ENCODE results near the gene CACNB4.
"Not testable (repeated sequence)": the region's sequence is repeated elsewhere in the genome, so short reads cannot be mapped to it uniquely, and the experiment has no call there.

Gene CACNB4

DNA sequence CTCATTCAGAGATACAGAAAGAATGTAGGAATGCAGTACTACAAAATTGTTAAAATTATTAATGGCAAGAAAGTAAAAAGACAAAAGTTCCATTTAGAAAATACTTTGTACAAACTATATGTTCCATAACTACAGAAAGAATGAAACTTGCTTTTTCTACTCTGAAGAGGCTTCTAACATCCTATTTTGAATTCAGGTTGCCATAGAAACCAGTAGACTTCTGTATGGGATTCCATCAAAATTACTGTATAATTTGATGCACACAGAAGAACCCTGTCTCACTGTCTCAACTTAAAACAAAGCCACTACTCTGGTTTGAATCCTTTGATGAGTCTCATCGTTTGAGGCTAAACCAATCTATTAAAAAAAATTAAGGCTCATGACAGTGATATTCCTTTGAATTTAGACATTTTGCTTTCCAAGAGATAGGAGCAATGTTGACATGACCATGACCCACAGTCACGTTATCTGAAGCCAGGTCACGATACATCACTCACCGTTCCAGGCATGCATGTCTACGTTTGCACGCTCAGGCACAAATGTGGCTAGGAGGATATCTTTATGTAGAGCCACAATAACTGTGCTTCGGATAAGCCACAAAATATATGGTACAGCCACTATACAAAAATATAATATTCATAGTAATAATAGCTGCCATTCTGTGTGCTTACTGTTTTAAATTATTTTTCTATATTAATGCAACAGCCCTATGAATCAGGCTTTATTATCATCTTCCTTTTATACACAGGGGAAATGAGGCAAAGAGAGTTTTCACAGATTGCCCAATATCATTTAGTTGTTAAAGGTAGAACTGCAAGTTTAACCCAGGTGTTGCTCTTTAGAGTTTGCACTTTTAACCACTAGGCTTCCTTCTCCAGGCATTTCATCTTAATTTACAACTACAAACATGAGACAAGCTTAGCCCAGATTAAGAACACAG lies 82.4 kb downstream of the CACNB4 start:
- no peak for FAIRE-seq

DNA sequence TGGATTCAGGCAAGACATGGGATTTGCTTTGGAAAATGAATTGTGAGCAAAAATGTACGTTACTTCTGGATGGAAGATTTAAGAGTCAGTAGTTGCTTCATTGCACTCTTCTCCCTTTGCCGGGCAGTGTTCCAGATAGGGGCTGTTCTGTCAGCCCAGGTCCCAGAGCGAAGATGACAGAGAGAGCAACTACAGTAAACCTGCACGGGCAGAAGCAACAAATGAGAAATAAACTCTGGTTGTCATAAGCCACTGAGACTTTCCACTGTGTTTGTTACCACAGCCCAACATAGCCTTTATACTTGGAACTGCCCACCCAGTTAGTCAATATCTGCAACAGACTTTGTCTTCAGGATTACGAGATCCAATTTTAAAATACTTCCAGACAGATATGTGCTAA lies 83.3 kb downstream of the CACNB4 start:
- FAIRE-seq = no peak

DNA sequence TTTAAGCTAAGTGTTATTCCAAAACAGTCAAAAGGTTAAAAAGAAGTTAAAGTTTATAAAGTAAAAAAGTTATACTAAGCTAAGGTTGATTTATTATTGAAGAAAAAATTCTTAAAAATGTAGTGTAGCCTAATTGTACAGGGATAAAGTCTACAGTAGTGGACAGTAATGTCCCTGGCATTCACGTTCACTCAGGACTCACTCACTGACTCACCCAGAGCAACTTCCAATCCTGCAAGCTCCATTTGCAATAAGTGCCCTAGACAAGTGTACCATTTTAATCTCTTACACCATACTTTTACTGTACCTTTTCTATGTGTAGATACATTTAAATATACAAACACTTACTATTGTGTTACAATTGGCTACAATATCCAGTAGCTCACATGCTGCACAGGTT lies 86.1 kb downstream of the CACNB4 start:
- no peak for FAIRE-seq

DNA sequence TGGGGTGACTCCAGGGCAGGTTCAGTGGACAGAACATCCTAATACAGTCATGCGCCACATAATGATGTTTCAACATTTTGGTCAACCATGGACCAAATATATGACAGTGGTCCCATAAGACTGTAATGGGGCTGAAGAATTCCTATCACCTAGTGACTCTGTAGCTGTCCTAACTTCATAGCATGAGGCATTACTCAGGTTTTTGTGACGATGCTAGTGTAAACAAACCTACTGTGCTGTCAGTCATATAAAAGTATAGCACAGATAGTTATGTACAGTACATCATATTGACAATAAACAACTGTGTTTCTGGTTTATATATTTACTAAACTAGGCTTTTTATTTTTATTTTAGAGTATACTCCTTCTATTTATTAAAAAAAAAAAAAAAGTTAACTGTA lies 87.1 kb downstream of the CACNB4 start:
- FAIRE-seq = no peak

DNA sequence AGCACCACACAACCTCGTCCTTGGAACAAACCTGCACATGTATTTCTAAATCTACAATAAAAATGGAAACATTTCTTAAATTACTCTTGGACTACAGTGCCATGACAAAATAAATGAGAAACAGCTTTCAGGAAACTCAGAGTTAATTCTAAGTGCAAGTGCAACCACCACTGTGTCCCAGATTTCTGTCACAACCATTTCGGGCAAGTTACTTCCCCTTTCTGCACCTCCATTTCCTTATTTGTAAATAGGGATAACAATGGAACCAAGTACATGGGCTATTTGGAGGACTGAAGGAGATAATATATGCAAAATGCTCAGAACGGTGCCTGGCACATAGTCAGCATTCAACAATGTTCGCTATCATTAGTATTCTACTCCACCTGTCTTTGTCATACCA lies 93.2 kb downstream of the CACNB4 start:
- FAIRE-seq = no peak

DNA sequence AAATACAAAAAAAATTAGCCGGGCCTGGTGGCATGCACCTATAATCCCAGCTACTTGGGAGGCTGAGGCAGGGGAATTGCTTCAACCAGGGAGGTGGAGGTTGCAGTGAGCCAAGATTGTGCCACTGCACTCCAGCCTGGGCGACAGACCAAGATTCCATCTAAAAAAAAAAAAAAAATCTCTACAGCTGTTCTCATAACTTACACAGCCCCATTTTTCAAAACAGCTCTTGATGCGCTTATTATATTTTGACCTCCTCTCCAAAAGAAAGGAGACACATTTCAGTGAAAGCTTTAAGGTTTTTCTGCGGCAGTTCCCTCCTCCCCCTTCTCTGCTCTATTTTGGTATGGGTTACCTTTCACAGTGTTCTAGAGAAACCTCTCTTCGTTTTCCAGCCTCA lies 95.6 kb downstream of the CACNB4 start:
- FAIRE-seq = not testable (repeated sequence)

DNA sequence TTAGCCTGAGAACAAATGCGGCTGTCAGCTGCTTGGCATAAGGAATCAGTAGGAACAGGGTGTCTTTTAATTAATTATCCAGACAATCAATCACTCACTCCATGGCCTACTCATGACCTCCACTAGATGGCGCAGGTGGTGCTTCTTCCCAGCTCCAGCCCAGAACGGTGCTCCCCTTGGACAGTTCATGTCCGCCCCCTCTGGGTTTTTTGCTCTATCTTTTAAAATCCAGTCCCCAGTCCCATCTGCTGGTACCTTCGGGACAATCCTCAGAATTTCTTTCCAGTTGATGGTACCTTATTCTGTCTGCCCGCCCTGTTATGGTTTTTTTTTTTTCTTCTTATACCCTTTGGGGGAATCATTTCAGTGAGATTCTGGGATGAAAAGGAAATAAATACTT lies 99.8 kb downstream of the CACNB4 start:
- FAIRE-seq = no peak

DNA sequence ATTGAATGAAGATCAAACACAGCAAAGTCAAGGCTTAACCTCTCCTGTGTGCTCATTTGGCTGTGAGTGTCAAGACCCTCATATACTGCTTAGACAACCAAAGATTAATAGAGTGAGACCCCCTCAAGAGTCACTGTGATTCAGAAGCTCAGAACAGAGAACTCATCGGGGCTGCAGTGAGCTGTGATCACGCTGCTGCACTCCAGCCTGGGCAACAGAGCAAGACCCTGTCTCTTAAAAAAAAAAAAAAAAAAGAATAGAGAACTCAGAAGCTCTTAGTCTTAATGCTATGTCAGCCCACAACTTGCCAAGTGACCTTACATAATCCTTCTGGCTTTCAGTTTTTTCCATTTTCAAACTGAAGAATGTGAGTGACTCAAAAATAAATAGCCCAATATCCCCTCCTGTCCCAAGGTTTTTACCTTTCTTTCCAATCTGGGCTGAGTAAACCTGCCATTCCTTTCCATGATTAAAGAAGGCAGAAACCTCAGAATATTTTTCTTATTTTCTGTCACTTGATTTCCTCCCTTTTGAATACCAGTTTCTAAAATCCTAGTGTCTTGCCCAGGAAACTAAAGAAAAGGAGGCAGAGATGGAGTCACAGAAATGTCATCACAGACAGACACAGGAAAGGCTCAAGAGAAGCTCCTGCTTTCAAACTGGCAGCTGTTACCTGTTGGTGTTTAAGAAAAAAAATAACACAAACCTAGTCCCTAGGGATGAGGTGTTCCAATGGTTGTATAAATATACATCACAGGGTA lies 102.4 kb downstream of the CACNB4 start:
- FAIRE-seq = no peak

DNA sequence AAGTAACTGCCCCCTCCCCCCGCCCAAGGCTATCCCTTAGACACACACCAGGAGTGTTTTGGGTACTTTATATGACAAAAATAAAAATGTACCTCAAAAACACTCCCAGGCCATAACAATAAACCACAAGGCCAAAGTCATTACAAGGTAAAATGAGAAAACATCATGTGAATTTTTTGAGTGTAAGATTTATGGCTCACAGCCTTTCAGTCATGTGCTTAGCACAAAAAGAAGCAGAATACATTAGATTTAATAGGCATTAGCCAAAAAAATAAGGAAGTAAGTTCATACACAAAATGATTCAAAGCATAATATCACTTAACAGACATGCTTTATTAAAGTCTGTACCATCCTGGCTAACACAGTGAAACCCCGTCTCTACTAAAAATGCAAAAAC lies 103.7 kb downstream of the CACNB4 start:
- FAIRE-seq = no peak

DNA sequence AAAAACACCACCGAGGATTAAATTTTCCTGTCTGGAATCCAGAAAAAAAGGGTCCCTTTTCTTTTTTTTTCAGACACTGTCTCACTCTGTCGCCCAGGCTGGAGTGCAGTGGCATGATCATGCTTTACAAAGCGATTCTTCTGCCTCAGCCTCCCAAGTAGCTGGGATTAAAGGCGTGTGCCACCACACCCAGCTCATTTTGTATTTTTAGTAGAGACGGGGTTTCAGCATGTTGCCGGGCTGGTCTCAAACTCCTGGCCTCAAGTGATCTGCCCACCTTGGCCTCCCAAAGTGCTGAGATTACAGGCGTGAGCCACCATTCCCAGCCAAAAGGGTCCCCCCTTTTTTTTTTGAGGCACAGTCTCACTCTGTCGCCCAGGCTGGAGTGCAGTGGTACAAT lies 104.7 kb downstream of the CACNB4 start:
- not testable (repeated sequence) for FAIRE-seq

DNA sequence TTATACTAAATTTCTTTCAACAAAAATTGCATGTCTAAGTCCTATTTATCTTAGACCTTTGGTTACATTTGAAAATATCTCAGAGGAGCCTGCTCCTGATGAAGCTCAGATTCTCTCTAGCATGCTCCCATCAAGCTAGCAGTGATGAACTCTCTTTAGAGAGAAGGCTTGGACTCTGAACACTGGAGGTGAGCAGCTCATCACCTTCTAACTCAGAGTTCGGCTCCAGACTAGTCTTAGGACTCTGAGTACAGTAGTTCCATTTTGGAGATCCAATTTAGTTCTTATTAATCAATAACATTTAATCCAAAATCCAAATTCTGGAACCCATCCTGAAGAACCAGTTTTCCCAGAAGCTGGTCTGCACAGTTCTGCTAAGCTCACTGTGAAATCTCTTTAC lies 107.8 kb downstream of the CACNB4 start:
- no peak for FAIRE-seq

DNA sequence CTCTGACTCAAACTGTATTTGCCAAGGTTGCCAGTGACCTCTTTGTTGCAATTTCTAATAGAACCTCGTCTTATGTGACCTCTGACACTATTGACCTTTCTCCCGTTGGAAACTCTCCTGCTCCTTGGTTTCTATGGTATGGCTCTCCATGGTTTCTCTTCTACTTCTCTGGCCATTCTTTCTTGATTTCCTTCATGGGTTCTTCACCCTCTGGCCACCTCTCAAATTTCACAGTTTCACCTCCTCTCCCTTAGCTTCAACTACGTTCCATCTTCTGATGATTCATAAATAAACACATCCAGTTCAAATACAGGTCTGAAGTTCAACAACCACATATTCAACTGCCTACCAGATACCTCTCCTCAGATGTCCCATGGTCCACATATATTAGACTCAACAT lies 109.5 kb downstream of the CACNB4 start:
- no peak for FAIRE-seq

DNA sequence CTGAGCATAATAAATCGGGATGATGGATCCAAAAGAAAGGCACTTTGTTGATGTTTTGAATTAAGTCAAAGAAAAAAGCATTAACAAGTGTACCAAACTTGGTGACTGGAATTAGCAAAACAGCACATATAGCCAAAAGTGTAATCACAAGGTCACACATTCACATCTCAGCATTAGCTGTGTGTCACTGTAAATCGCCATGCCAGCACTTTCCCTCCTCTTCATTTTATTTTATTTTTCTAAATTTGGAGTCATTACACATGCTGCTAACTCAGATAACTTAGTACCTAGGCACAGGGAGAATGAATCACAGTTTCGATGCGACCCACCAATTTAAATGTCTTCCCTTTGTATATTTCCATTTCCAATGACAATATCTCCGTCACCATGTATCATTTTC lies 111.4 kb downstream of the CACNB4 start:
- FAIRE-seq = no peak

DNA sequence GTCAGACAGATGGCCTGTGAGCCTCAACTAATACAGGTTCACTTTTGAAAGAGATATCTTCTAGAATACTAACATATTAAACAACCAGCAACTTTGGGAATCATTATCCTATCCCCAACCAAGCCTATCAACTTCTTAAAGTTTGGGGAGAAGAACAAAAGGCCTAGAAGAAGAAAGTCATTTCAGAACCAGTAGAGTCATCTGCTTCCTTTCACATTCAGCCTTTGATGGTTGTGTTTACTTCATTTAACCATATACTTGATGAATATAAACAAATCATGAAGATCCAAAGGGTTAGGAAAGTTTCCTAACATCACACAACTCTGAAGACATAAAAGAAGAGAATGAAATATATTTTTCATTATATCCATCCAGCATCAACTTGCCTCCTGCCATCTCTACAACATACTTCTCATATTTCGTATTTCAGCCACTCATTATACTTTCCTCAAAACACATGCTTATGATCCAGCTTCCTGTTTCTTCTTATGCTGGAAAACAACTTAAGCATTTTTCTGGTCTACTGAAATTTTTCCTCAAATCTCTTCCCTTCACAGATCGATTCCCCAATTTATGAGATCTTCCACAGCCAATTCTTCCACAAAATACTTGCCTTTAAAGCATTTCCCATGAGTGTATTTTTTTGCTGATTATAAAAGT lies 114.3 kb downstream of the CACNB4 start:
- FAIRE-seq = no peak

DNA sequence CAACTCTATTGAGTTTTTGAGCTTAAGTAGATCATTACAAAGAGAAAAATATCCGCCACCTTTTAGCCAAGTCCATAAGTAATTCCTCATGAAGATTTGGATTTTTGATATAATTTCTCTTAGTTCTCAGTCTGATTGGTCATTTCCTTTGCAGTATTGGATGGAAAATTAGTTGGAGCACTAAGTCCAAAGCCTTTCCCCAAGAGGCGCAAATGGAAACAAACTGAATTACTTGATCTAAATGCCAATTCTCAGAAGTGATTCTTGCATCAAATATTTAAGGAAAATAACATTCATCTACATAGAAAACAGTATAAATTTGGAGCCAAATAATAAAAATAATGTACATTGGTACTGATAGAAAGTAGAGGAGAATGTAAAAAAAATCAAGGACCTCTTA lies 115.6 kb downstream of the CACNB4 start:
- no peak for FAIRE-seq

DNA sequence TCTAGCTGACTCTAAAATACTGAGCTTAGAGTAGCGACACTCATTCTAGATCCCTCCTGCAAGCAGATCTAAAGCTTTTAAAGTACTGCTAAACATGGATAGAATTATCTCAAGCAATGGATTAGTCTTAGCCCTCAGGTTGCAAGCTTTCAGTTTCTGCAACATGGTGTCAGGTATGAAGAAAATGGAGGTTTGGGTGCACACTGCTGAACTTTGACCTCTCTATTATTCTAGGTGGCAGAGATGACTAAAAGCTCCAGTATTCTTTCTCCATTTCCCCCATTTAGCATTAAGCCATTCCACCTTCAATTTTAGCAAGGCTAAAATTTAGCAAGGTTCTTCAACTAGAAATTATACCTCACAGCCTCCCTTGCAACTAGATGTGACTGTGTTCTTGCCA lies 117.0 kb downstream of the CACNB4 start:
- FAIRE-seq = no peak

DNA sequence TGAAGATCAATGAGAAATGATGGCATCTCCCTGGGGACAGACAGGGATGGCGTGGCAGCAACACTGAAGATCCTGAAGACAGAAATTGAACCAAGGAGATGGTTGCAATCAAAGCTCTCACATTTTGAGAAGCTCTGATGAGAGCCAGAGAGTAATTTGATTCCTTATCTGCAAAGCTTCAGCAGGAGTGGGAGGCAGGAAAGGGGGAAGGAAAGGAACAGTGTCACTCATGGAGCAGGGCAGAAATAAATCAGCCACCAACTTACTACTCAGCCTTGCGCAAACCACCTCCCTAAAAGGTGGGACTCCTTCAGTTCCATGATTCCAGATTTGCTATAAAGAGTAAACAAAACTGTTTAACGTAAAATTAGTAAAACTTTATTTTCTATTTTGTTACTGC lies 119.2 kb downstream of the CACNB4 start:
- FAIRE-seq = no peak

DNA sequence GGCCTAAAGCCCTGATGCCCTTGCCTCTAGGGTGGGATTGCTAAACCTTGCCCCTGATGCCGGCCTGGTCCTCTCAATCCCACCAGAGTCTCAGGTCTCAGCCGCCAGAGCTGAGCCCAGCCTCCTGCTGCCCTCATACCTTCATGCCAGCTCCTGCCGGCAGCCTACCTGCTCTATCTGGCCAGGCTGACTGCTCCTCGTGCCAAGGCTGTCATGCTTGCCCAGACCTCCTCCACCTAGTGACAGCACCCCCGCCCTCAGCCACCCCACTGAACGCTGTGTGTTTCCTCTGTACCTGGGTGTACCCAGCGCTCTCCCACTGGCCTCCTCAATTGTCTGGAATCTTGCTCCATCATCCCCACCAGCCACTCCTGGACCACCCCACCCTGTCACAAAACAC lies 120.1 kb downstream of the CACNB4 start:
- no peak for FAIRE-seq

DNA sequence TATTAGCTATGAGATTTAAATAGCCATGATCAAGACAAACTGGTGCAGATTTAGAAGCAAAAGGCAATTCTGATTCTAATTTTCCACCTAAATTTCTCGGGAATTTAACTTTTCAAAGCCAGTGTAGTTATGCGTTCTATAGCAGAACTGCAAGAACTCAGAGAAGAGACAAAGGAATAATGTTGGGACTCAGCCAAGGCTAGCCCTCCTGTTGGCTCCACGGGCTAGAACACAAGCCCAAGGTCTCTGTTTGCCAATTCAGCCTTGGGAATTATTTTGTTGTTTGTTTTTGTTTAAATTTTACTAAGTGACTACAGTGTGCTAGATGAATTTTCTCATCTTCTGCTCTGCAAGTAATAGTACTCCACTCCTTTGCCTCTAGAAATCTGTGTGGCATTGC lies 121.2 kb downstream of the CACNB4 start:
- no peak for FAIRE-seq

DNA sequence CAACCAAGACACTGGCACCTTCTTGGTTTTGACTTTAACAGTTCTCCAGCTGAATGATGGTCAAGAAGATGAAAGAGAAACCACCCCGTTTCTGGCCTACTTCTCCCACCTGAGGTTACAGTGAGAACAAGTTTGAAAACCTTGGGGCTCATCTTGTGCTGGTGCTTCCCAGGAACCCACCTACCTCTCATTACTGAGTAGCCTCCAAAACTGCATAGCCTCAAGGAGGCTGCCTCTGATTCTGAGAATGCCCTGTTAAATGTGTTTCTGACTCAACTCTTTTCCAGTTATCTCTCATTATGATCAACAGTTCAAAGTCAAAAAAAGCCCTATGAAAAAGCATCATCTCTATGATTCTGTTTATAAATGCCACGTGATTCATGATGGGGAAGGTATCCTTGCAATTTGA lies 121.9 kb downstream of the CACNB4 start:
- no peak for FAIRE-seq

DNA sequence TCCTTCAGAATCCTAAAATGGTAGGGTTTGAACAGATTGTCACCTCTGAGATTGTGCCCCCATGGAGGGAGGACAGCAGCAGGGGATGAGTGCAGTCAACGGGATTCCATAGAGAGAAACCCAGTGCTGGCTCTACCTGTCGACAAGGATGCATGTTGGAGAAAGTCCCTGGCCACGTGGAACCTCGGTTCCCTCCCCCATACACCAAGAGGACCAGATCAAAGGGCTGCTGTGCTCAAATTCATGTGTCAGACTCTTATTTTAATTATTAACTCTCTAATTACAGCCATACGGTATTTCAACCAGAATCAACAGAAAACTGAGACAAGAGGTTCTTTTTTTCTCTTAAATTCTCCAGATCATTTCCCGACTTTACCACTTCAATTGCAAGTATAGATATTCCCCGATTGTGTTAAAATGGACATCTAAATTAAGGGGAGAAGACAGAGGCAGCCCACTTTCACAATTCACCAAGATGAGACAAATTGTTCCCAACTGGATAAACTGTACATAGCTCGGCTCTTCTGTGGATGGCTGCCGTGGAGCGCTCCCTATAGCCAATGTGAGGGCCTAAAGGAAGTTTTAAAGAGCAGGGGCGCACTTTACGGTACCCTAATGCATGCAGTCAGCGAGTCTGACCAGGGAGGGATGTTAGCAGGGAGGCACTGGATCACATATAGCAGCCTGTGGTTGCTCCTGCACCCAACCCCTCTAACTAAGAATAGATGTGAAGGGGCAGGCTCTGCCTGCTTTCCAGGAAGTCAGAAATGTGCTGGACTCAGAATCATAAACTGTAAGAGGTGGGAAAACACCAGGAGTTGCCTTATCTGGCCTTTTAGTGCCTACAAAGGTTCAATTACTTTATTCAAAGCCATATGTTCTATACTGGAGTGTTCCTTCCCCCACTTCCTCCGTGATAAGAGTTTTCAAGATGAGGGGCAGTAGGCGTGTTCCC lies 123.1 kb downstream of the CACNB4 start:
- no peak for FAIRE-seq

DNA sequence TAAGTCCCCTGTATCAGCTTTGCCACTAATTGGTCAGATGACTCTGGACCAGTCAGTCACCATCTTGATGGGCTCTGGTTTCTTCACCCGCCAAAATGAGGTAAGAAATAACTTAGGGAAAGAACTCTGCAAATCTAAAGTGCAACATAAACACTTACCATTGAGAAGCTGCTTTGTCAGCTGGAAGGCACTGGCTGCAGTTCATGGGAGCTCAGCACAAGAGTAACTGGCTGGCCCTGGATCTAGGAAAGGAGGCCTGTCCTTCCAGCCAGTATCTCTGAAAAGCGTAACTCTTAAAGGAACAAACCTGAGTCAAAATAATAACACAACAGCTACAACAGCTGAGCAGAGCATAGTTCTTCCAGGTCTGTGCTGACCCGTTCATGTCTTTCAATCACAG lies 123.9 kb downstream of the CACNB4 start:
- FAIRE-seq = no peak

DNA sequence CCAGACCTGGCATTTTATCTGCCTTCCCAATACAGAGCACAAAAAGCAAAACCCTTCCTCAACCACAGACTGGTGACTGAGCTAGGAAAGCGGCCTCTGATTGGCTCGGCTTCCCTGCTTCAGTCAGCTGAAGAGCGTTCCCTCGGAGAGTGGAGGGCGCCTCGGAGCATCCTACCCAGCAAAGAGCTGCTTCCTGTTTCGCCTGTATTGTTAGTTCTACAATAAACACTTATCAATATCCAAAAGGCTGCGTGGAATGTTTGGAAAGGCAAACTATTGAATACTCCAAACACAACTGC lies 125.0 kb downstream of the CACNB4 start:
- FAIRE-seq = no peak
